Uterus (tissue), 4 donors: ENCODE data around the gene TRAFD1. TPM values are rescaled to one million over a fixed set of nuclear protein-coding genes. Genes with fewer than 3 reads are reported as not detected.
A peak's percentile ranks its signal among the peaks of the same experiment; 100 is the strongest.

Experiments
- DNase-seq, 2 donors: peaks; one replicate each; pipeline ENCODE4 v3.0.0-alpha.2; 2019 to 2020
- H3K27ac ChIP-seq, 2 donors: fragments of 200-600 bp; sonication (generic); 1 replicate in 1 of 2; 2 replicates in 1 of 2; pipeline ENCODE4 v1.5.1; 2016 to 2018
- H3K27me3 ChIP-seq, 2 donors: fragments of 200-600 bp; sonication (generic); one replicate each; pipeline ENCODE4 v1.5.1; 2018 to 2019; ENCODE audit warnings: control low read depth in 1 of 2
- H3K36me3 ChIP-seq, 2 donors: fragments of 200-600 bp; sonication (generic); one replicate each; pipeline ENCODE4 v1.5.1; 2019; ENCODE audit warnings: control low read depth in 1 of 2
- H3K4me1 ChIP-seq, 2 donors: fragments of 200-600 bp; sonication (generic); one replicate each; pipeline ENCODE4 v1.5.1; 2018 to 2019; ENCODE audit warnings: control low read depth in 1 of 2
- H3K4me3 ChIP-seq, 2 donors: fragments of 200-600 bp; sonication (generic); 1 replicate in 1 of 2; 2 replicates in 1 of 2; pipeline ENCODE4 v1.5.1; 2018 to 2019; ENCODE audit warnings: mild to moderate bottlenecking in 1 of 2
- H3K9me3 ChIP-seq, 2 donors: fragments of 200-600 bp; sonication (generic); one replicate each; pipeline ENCODE4 v1.5.1; 2019; ENCODE audit warnings: control low read depth in 1 of 2
- CTCF ChIP-seq, 4 experiments: fragments of 200-600 bp in 2 of 4; fragments of 450-650 bp in 2 of 4; sonication (generic) in 2 of 4; IDR thresholded peaks; one replicate each; pipeline ENCODE4 v1.5.1; 2016 to 2019; ENCODE audit warnings: antibody characterized with exemption in 4 of 4, mild to moderate bottlenecking in 2 of 4, moderate library complexity in 1 of 4
- POLR2A ChIP-seq, 2 donors: fragments of 450-650 bp; IDR thresholded peaks; one replicate each; pipeline ENCODE4 v1.6.1; 2016; ENCODE audit warnings: antibody characterized with exemption in 2 of 2, mild to moderate bottlenecking in 1 of 2, moderate library complexity in 1 of 2
- intact Hi-C: fragments of 100-400 bp; cut with DNase I; formaldehyde crosslinking; loops from one replicate; pipeline ENCODE4 v1.15.1; 2023; ENCODE audit warnings: low total_unique reads
- total RNA-seq, 4 donors: library from RNA; depleted of rRNA in 3 of 4; stranded (reverse); fragments of >200 nt in 3 of 4; gene quantifications; one replicate each; pipeline versions ENCODE4 v1.1.0 to v1.2.4, GENCODE V29; 2014 to 2023
- donor health status: DM: yes; HTN: yes; CAD: no.

The TRAFD1 gene
- total RNA-seq, 4 donors from 2014 or later: 29.1 to 51.6 (median 34.4) TPM

- H3K4me3 ChIP-seq: no peak overlapping the region
- H3K27ac ChIP-seq: no peak overlapping the region
- intact Hi-C loops: no loop called here
- no peaks in the 10 kb centered on the region for H3K4me1 ChIP-seq
- TF ChIP-seq POLR2A (IDR thresholded peaks at IDR 0.05) (no peak), CTCF (IDR thresholded peaks at IDR 0.05) (no peak)
- DNase-seq: no peak
- no peaks in the 10 kb centered on the region for H3K27me3 ChIP-seq
- no peaks in the 10 kb centered on the region for H3K36me3 ChIP-seq
- no peaks in the 10 kb centered on the region for H3K9me3 ChIP-seq
Observed at GRCh38 chr12:112167718-112168525, 42.6 kb downstream of the TRAFD1 start.

- no peak for DNase-seq
- H3K4me1 ChIP-seq: no peaks in the 10 kb centered on the region
- H3K27me3 ChIP-seq: no peaks in the 10 kb centered on the region
- no peaks in the 10 kb centered on the region for H3K36me3 ChIP-seq
- no peaks in the 10 kb centered on the region for H3K9me3 ChIP-seq
- TF ChIP-seq POLR2A (IDR thresholded peaks at IDR 0.05) (no peak), CTCF (IDR thresholded peaks at IDR 0.05) (no peak)
- intact Hi-C loops: no loop called here
- no peak overlapping the region for H3K27ac ChIP-seq
- no peak overlapping the region for H3K4me3 ChIP-seq
Observed at GRCh38 chr12:112168561-112168971, 43.2 kb downstream of the TRAFD1 start.

- no peak overlapping the region for H3K4me3 ChIP-seq
- TF ChIP-seq POLR2A (IDR thresholded peaks at IDR 0.05) (no peak), CTCF (IDR thresholded peaks at IDR 0.05) (no peak)
- DNase-seq: no peak
- intact Hi-C loops: no loop called here
- no peaks in the 10 kb centered on the region for H3K36me3 ChIP-seq
- H3K27ac ChIP-seq: no peak overlapping the region
- H3K27me3 ChIP-seq: no peaks in the 10 kb centered on the region
- no peaks in the 10 kb centered on the region for H3K9me3 ChIP-seq
- H3K4me1 ChIP-seq: no peaks in the 10 kb centered on the region
Observed at GRCh38 chr12:112169161-112169872, 44.0 kb downstream of the TRAFD1 start.

- TF ChIP-seq CTCF (IDR thresholded peaks at IDR 0.05): no peak
- TF ChIP-seq POLR2A (IDR thresholded peaks at IDR 0.05): no peak
- H3K4me3 ChIP-seq: no peak overlapping the region
- H3K27ac ChIP-seq: no peak overlapping the region
- DNase-seq: no peak
- intact Hi-C loops: no loop called here
- no peaks in the 10 kb centered on the region for H3K36me3 ChIP-seq
- no peaks in the 10 kb centered on the region for H3K27me3 ChIP-seq
- no peaks in the 10 kb centered on the region for H3K9me3 ChIP-seq
- no peaks in the 10 kb centered on the region for H3K4me1 ChIP-seq
Observed at GRCh38 chr12:112169966-112170365, 44.6 kb downstream of the TRAFD1 start.

GRCh38 chr12:112170376-112170775 is 45.0 kb downstream of the TRAFD1 start:
- intact Hi-C loops: no loop called here

More at GRCh38 chr12:112170376-112170775, 45.0 kb downstream of the TRAFD1 start:
- no peak overlapping the region for H3K4me3 ChIP-seq
- no peak for DNase-seq
- H3K4me1 ChIP-seq: no peaks in the 10 kb centered on the region
- H3K36me3 ChIP-seq: no peaks in the 10 kb centered on the region
- no peak overlapping the region for H3K27ac ChIP-seq
- H3K9me3 ChIP-seq: no peaks in the 10 kb centered on the region
- TF ChIP-seq POLR2A (IDR thresholded peaks at IDR 0.05) (no peak), CTCF (IDR thresholded peaks at IDR 0.05) (peak in 2 of 4 experiments; percentile 6 to 11)
- no peaks in the 10 kb centered on the region for H3K27me3 ChIP-seq
